HCT116 (cell line): Measurements from ENCODE around the gene EPS15. TPM values are rescaled to one million over a fixed set of nuclear protein-coding genes. Genes with fewer than 3 reads are reported as not detected.

Experiments
- ATAC-seq: fragments of 200-7000 bp; cut with Tn5 transposase; 2 replicates; pipeline ENCODE4 v1.9.1; 2020; ENCODE audit warnings: mild to moderate bottlenecking, moderate library complexity
- BruUV-seq: library from RNA; stranded (reverse); fragments of 400-500 nt; replicated peaks from 2 replicates; lab custom pipeline; 2021; lab: Mats Ljungman, UMichigan
- CTCF ChIA-PET: fragments of 300-600 bp; sonication (Branson Sonifier 250); formaldehyde crosslinking; loops from one replicate; lab custom pipeline; 2021; ENCODE audit warnings: antibody characterized with exemption; lab: Charles Lee
- POLR2A ChIA-PET: fragments of 300-600, 350-600 bp; sonication (Branson Sonifier 250); formaldehyde crosslinking; loops from one replicate; lab custom pipeline; 2021; ENCODE audit warnings: antibody characterized with exemption; lab: Charles Lee
- RAD21 ChIA-PET, 2 experiments: fragments of 300-600 bp; sonication (Branson Sonifier 250); formaldehyde crosslinking; loops; one replicate each; lab custom pipeline; 2023; ENCODE audit warnings: low total read pairs in 2 of 2; ENCODE audit not compliant: uncharacterized antibody in 2 of 2, unreplicated experiment in 2 of 2, low non-redundant PET in 1 of 2; lab: Charles Lee
- DNase-seq: peaks from one replicate; pipeline ENCODE4 v3.0.0-alpha.2; 2010; ENCODE audit warnings: low read depth, low spot score
- H2AFZ ChIP-seq: fragments of 200-600 bp; shearing (Covaris generic), sonication (generic); 2 replicates; pipeline ENCODE4 v1.6.1; 2017; ENCODE audit warnings: low read depth, mixed run types, mixed read lengths, antibody characterized with exemption, low read length; ENCODE audit not compliant: poor library complexity, severe bottlenecking
- H3K27ac ChIP-seq: 2 replicates; pipeline ENCODE4 v1.5.1; 2012; ENCODE audit warnings: low read depth, low read length
- H3K27me3 ChIP-seq: fragments of 200-600 bp; sonication (generic); 2 replicates; pipeline ENCODE4 v1.6.1; 2016; ENCODE audit warnings: mixed run types, low read length, mixed read lengths; ENCODE audit not compliant: insufficient read depth
- H3K36me3 ChIP-seq, 2 experiments: fragments of 200-500 bp in 1 of 2; fragments of 200-600 bp in 1 of 2; sonication (Bioruptor generic) in 1 of 2; sonication (generic) in 1 of 2; 2 replicates each; pipeline versions ENCODE4 v1.5.1 to v1.6.1; 2014 to 2016; ENCODE audit warnings: low read length in 2 of 2, inconsistent platforms in 1 of 2, mixed read lengths in 1 of 2, mixed run types in 1 of 2; ENCODE audit not compliant: insufficient read depth in 2 of 2, control insufficient read depth in 1 of 2
- H3K4me1 ChIP-seq, 2 experiments: fragments of 200-600 bp in 1 of 2; sonication (generic) in 1 of 2; 2 replicates each; pipeline versions ENCODE4 v1.5.1 to v1.6.1; 2012 to 2017; ENCODE audit warnings: low read length in 2 of 2, inconsistent platforms in 1 of 2, mild to moderate bottlenecking in 1 of 2, mixed read lengths in 1 of 2, mixed run types in 1 of 2, moderate library complexity in 1 of 2; ENCODE audit not compliant: insufficient read depth in 2 of 2, control insufficient read depth in 1 of 2
- H3K4me2 ChIP-seq: fragments of 200-600 bp; sonication (generic); 2 replicates; pipeline ENCODE4 v1.6.1; 2017; ENCODE audit warnings: mixed run types, low read length, mixed read lengths
- H3K4me3 ChIP-seq, 2 experiments: fragments of 200-600 bp in 1 of 2; sonication (generic) in 1 of 2; replicated peaks in 1 of 2; 2 replicates each; pipeline ENCODE4 v1.5.1; 2011 to 2016; ENCODE audit warnings: low read length in 2 of 2, control low read depth in 1 of 2, low read depth in 1 of 2, mild to moderate bottlenecking in 1 of 2, mixed read lengths in 1 of 2, mixed run types in 1 of 2
- H3K79me2 ChIP-seq: fragments of 200-600 bp; sonication (generic); 2 replicates; pipeline ENCODE4 v1.6.1; 2017; ENCODE audit warnings: mild to moderate bottlenecking, mixed run types, low read length, moderate library complexity, mixed read lengths; ENCODE audit not compliant: insufficient read depth
- H3K9ac ChIP-seq: fragments of 200-600 bp; sonication (generic); 2 replicates; pipeline ENCODE4 v1.6.1; 2016; ENCODE audit warnings: low read length, mixed read lengths
- H3K9me2 ChIP-seq: fragments of 200-600 bp; sonication (generic), shearing (Covaris generic); 2 replicates; pipeline ENCODE4 v1.6.1; 2017; ENCODE audit warnings: mixed run types, mild to moderate bottlenecking, moderate library complexity; ENCODE audit not compliant: insufficient read depth
- H3K9me3 ChIP-seq, 2 experiments: fragments of 200-500 bp in 1 of 2; fragments of 200-600 bp in 1 of 2; sonication (Bioruptor generic) in 1 of 2; sonication (generic) in 1 of 2; 2 replicates each; pipeline ENCODE4 v1.6.1; 2014 to 2017; ENCODE audit warnings: low read length in 2 of 2, mixed read lengths in 2 of 2, inconsistent platforms in 1 of 2, low read depth in 1 of 2, mild to moderate bottlenecking in 1 of 2, mixed run types in 1 of 2, moderate library complexity in 1 of 2; ENCODE audit not compliant: control insufficient read depth in 1 of 2, insufficient read depth in 1 of 2
- H4K20me1 ChIP-seq: fragments of 200-600 bp; sonication (generic), shearing (Covaris generic); 2 replicates; pipeline ENCODE4 v1.6.1; 2017; ENCODE audit warnings: mixed run types, mild to moderate bottlenecking, moderate library complexity; ENCODE audit not compliant: insufficient read depth
- CBX3 ChIP-seq: IDR thresholded peaks from 2 replicates; pipeline ENCODE4 v1.6.1; 2012; ENCODE audit warnings: low read depth
- CEBPB ChIP-seq: IDR thresholded peaks from 2 replicates; pipeline ENCODE4 v1.6.1; 2012; ENCODE audit warnings: low read depth
- EGR1 ChIP-seq: IDR thresholded peaks from 2 replicates; pipeline ENCODE4 v1.6.1; 2012; ENCODE audit warnings: low read depth
- ELF1 ChIP-seq: IDR thresholded peaks from 2 replicates; pipeline ENCODE4 v1.6.1; 2012; ENCODE audit warnings: low read depth, borderline replicate concordance
- EZH2 ChIP-seq: fragments of 200-600 bp; sonication (generic); IDR thresholded peaks from 2 replicates; pipeline ENCODE4 v1.6.1; 2017; ENCODE audit warnings: antibody characterized with exemption, mixed run types
- EZH2phosphoT487 ChIP-seq: fragments of 200-600 bp; IDR thresholded peaks from 2 replicates; pipeline ENCODE4 v1.6.1; 2018; ENCODE audit warnings: antibody characterized with exemption, borderline replicate concordance
- FOSL1 ChIP-seq: IDR thresholded peaks from 2 replicates; pipeline ENCODE4 v1.6.1; 2012; ENCODE audit warnings: low read depth
- JUND ChIP-seq: IDR thresholded peaks from 2 replicates; pipeline ENCODE4 v1.6.1; 2012
- POLR2A ChIP-seq: IDR thresholded peaks from 2 replicates; pipeline ENCODE4 v1.7.0; 2011; ENCODE audit warnings: borderline replicate concordance; ENCODE audit not compliant: insufficient read depth, insufficient read length; ENCODE audit errors: extremely low read depth
- RAD21 ChIP-seq: IDR thresholded peaks from 2 replicates; pipeline ENCODE4 v1.6.1; 2012; ENCODE audit warnings: low read depth, mild to moderate bottlenecking
- SIN3A ChIP-seq: IDR thresholded peaks from 2 replicates; pipeline ENCODE4 v1.6.1; 2012; ENCODE audit warnings: low read depth
- SP1 ChIP-seq: IDR thresholded peaks from 2 replicates; pipeline ENCODE4 v1.6.1; 2012; ENCODE audit warnings: low read depth
- SRF ChIP-seq: IDR thresholded peaks from 2 replicates; pipeline ENCODE4 v1.6.1; 2012; ENCODE audit warnings: low read depth
- TCF7L2 ChIP-seq: IDR thresholded peaks from 2 replicates; pipeline ENCODE4 v1.7.0; 2011; ENCODE audit warnings: borderline replicate concordance, inconsistent platforms; ENCODE audit not compliant: insufficient read depth, insufficient read length; ENCODE audit errors: extremely low read depth
- YY1 ChIP-seq: IDR thresholded peaks from 2 replicates; pipeline ENCODE4 v1.6.1; 2011; ENCODE audit warnings: low read length, low read depth, moderate library complexity, mild to moderate bottlenecking; ENCODE audit not compliant: insufficient replicate concordance; ENCODE audit errors: extremely low read depth
- ZFX ChIP-seq: fragments of 450-650 bp; IDR thresholded peaks from 2 replicates; pipeline ENCODE4 v1.6.1; 2017
- intact Hi-C: fragments of 100-400 bp; cut with micrococcal nuclease; formaldehyde crosslinking; loops from 2 replicates; pipeline ENCODE4 v1.10.0; 2022
- total RNA-seq: library from RNA; stranded (reverse); gene quantifications from one replicate; pipeline ENCODE4 v1.2.1, GENCODE V29; 2021; ENCODE audit not compliant: unreplicated experiment
- TF ChIP-seq, protein P1 (sequence below): IDR thresholded peaks from 2 replicates; pipeline ENCODE4 v1.6.1; 2012
- TF ChIP-seq, protein P2 (sequence below), 3 experiments: fragments of 200-600 bp in 1 of 3; sonication (generic) in 1 of 3; IDR thresholded peaks in 2 of 3; conservative IDR thresholded peaks in 1 of 3; 2 replicates each; pipeline ENCODE4 v1.5.1; 2012 to 2017; ENCODE audit warnings: low read depth in 2 of 3, low read length in 2 of 3, antibody characterized with exemption in 1 of 3, borderline replicate concordance in 1 of 3, control low read depth in 1 of 3, mild to moderate bottlenecking in 1 of 3, mixed read lengths in 1 of 3, mixed run types in 1 of 3, moderate library complexity in 1 of 3; ENCODE audit not compliant: insufficient read depth in 1 of 3
- TF ChIP-seq, protein P3 (sequence below): IDR thresholded peaks from 2 replicates; pipeline ENCODE4 v1.6.1; 2012; ENCODE audit warnings: low read depth
- TF ChIP-seq, protein P4 (sequence below): IDR thresholded peaks from 2 replicates; pipeline ENCODE4 v1.6.1; 2012

EPS15 gene
- total RNA-seq, 1 experiment from 2014 or later = 41.2 TPM

DNA sequence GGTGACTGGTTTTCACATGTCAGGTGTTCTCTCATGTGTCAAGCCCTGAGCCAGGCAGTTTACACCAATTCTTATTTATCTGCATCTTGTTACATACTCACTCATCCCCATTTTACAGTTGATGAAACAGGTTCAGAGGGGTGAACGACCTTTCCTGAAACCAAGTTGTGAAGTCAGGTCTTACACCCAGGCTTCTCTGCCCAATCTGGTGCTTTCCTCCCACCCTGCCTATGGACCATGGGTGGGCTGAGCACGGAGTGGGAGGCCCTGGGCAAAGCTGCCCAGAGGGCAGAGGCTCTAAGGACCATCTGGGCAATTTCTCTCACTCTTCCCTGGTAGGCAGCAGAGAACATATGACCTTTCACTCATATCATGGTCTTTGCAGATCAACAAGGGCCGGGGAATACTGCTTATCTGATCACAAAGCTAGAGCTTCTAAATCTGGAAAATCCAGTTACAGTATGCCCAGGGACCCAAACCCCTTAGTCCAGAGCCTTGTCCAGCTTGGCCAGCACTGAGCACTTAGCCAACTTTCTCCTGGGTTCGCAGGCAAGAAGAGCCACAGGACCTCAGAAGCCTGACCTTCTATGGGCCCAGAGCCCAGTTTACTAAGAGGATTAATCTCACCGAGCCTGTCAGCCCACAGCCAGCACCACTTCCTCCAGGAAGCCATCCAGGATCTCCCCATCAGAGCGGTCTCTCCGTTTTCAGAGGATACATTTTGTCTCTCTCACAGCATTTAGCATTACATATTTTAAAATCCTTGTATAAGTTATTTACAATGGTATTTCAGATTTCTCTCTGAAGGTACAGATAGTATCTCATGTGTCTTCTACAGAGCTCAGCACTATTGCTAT lies 172.8 kb downstream of the EPS15 start:
- POLR2A ChIA-PET = interaction anchor here (0.5 kb wide), 1 partner anchor 422 kb away, joined by 3 read pairs; no protein-coding TSS in a partner anchor
- Histone ChIP-seq H3K4me3 (no peak overlapping the region), H3K4me2 (no peak overlapping the region), H3K4me1 (peaks cover 0 to 23% of the 10 kb centered on the region in 2 experiments; a peak in 3 of 4 replicates), H4K20me1 (no peaks in the 10 kb centered on the region), H3K9ac (no peak overlapping the region), H3K36me3 (no peaks in the 10 kb centered on the region), H3K9me2 (no peaks in the 10 kb centered on the region), H2AFZ (no peak overlapping the region), H3K27me3 (no peaks in the 10 kb centered on the region), H3K9me3 (no peaks in the 10 kb centered on the region), H3K27ac (no peak overlapping the region), H3K79me2 (no peaks in the 10 kb centered on the region)
- BruUV-seq = no TSS peak
- TF ChIP-seq, protein P1, sequence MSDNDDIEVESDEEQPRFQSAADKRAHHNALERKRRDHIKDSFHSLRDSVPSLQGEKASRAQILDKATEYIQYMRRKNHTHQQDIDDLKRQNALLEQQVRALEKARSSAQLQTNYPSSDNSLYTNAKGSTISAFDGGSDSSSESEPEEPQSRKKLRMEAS = no peak
- TF ChIP-seq CBX3 (no peak), SIN3A (no peak), FOSL1 (no peak), CEBPB (no peak), YY1 (no peak), EGR1 (no peak), EZH2phosphoT487 (no peak), ELF1 (no peak), SP1 (no peak), POLR2A (no peak), SRF (no peak), JUND (no peak), EZH2 (no peak), TCF7L2 (no peak), RAD21 (no peak), ZFX (no peak)
- TF ChIP-seq, protein P2, sequence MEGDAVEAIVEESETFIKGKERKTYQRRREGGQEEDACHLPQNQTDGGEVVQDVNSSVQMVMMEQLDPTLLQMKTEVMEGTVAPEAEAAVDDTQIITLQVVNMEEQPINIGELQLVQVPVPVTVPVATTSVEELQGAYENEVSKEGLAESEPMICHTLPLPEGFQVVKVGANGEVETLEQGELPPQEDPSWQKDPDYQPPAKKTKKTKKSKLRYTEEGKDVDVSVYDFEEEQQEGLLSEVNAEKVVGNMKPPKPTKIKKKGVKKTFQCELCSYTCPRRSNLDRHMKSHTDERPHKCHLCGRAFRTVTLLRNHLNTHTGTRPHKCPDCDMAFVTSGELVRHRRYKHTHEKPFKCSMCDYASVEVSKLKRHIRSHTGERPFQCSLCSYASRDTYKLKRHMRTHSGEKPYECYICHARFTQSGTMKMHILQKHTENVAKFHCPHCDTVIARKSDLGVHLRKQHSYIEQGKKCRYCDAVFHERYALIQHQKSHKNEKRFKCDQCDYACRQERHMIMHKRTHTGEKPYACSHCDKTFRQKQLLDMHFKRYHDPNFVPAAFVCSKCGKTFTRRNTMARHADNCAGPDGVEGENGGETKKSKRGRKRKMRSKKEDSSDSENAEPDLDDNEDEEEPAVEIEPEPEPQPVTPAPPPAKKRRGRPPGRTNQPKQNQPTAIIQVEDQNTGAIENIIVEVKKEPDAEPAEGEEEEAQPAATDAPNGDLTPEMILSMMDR (IDR thresholded peaks at IDR 0.05 in 2 of 3, conservative IDR thresholded peaks at IDR 0.05 in 1 of 3; ENCODE audit: borderline replicate concordance in 1 of 3, insufficient read depth in 1 of 3, low read depth in 2 of 3, low read length in 2 of 3) = no peak
- TF ChIP-seq, protein P3, sequence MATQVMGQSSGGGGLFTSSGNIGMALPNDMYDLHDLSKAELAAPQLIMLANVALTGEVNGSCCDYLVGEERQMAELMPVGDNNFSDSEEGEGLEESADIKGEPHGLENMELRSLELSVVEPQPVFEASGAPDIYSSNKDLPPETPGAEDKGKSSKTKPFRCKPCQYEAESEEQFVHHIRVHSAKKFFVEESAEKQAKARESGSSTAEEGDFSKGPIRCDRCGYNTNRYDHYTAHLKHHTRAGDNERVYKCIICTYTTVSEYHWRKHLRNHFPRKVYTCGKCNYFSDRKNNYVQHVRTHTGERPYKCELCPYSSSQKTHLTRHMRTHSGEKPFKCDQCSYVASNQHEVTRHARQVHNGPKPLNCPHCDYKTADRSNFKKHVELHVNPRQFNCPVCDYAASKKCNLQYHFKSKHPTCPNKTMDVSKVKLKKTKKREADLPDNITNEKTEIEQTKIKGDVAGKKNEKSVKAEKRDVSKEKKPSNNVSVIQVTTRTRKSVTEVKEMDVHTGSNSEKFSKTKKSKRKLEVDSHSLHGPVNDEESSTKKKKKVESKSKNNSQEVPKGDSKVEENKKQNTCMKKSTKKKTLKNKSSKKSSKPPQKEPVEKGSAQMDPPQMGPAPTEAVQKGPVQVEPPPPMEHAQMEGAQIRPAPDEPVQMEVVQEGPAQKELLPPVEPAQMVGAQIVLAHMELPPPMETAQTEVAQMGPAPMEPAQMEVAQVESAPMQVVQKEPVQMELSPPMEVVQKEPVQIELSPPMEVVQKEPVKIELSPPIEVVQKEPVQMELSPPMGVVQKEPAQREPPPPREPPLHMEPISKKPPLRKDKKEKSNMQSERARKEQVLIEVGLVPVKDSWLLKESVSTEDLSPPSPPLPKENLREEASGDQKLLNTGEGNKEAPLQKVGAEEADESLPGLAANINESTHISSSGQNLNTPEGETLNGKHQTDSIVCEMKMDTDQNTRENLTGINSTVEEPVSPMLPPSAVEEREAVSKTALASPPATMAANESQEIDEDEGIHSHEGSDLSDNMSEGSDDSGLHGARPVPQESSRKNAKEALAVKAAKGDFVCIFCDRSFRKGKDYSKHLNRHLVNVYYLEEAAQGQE = no peak
- TF ChIP-seq, protein P4, sequence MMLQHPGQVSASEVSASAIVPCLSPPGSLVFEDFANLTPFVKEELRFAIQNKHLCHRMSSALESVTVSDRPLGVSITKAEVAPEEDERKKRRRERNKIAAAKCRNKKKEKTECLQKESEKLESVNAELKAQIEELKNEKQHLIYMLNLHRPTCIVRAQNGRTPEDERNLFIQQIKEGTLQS = no peak
- ATAC-seq = no peak
- CTCF ChIA-PET = no interaction called here
- intact Hi-C loops = no loop called here
- RAD21 ChIA-PET = no interaction called here
- no peak for DNase-seq
